Lower lobe of right lung (tissue), 2 donors: ENCODE results near the gene ITGAE. TPM values are rescaled to one million over a fixed set of nuclear protein-coding genes. Genes with fewer than 3 reads are reported as not detected.

ENCODE experiments used
- ATAC-seq, 2 donors: fragments of 200-7000 bp; cut with Tn5 transposase; one replicate each; pipeline ENCODE4 v1.9.1; 2020 to 2022; ENCODE audit warnings: mild to moderate bottlenecking in 2 of 2, moderate library complexity in 2 of 2
- DNase-seq: peaks from one replicate; pipeline ENCODE4 v3.0.0-alpha.2; 2020
- H3K27ac ChIP-seq: fragments of 200-600 bp; one replicate; pipeline ENCODE4 v1.8.0; 2022
- H3K27me3 ChIP-seq: fragments of 200-600 bp; one replicate; pipeline ENCODE4 v1.8.0; 2022; ENCODE audit warnings: low read depth
- H3K36me3 ChIP-seq: fragments of 200-600 bp; one replicate; pipeline ENCODE4 v1.8.0; 2022; ENCODE audit warnings: mild to moderate bottlenecking
- H3K4me1 ChIP-seq: fragments of 200-600 bp; one replicate; pipeline ENCODE4 v1.8.0; 2022
- H3K4me3 ChIP-seq: fragments of 200-600 bp; one replicate; pipeline ENCODE4 v1.8.0; 2022; ENCODE audit warnings: mild to moderate bottlenecking
- H3K9me3 ChIP-seq: fragments of 200-600 bp; one replicate; pipeline ENCODE4 v1.8.0; 2022
- intact Hi-C: fragments of 100-400 bp; cut with DNase I; formaldehyde crosslinking; loops from one replicate; pipeline ENCODE4 v1.11.0; 2022
- long read RNA-seq: library from polyadenylated mRNA; unstranded; transcript quantifications from one replicate; pipeline ENCODE4 v2.0.0, GENCODE V29; 2021
- total RNA-seq: library from RNA; stranded (reverse); fragmentation: NEBNext Ultra II Directional; extraction: Animal tissue kit (Norgen Biotek cat#: 25700); gene quantifications from one replicate; pipeline ENCODE4 v1.2.1, GENCODE V29; 2021
- TF ChIP-seq, protein P1 (sequence below): fragments of 200-600 bp; IDR thresholded peaks from one replicate; pipeline ENCODE4 v1.8.0; 2022; ENCODE audit warnings: antibody characterized with exemption, mild to moderate bottlenecking
- donor health status: DM: no; HTN: yes; CAD: no; lungs with severe emphysema.

The ITGAE gene, protein sequence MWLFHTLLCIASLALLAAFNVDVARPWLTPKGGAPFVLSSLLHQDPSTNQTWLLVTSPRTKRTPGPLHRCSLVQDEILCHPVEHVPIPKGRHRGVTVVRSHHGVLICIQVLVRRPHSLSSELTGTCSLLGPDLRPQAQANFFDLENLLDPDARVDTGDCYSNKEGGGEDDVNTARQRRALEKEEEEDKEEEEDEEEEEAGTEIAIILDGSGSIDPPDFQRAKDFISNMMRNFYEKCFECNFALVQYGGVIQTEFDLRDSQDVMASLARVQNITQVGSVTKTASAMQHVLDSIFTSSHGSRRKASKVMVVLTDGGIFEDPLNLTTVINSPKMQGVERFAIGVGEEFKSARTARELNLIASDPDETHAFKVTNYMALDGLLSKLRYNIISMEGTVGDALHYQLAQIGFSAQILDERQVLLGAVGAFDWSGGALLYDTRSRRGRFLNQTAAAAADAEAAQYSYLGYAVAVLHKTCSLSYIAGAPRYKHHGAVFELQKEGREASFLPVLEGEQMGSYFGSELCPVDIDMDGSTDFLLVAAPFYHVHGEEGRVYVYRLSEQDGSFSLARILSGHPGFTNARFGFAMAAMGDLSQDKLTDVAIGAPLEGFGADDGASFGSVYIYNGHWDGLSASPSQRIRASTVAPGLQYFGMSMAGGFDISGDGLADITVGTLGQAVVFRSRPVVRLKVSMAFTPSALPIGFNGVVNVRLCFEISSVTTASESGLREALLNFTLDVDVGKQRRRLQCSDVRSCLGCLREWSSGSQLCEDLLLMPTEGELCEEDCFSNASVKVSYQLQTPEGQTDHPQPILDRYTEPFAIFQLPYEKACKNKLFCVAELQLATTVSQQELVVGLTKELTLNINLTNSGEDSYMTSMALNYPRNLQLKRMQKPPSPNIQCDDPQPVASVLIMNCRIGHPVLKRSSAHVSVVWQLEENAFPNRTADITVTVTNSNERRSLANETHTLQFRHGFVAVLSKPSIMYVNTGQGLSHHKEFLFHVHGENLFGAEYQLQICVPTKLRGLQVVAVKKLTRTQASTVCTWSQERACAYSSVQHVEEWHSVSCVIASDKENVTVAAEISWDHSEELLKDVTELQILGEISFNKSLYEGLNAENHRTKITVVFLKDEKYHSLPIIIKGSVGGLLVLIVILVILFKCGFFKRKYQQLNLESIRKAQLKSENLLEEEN
- 35.4 TPM for total RNA-seq
- long read RNA-seq, transcript ITGAE-201 (31 exons, 3,858 nt) = minor isoform, 8 of 45 reads
- long read RNA-seq, transcript ITGAE-207 (4 exons, 672 nt) = major isoform, 13 of 45 reads
- long read RNA-seq, partial matches to known transcripts = 8 of 45 reads
- long read RNA-seq, other reads (novel, unspliced or antisense) = 14 of 45 reads

DNA sequence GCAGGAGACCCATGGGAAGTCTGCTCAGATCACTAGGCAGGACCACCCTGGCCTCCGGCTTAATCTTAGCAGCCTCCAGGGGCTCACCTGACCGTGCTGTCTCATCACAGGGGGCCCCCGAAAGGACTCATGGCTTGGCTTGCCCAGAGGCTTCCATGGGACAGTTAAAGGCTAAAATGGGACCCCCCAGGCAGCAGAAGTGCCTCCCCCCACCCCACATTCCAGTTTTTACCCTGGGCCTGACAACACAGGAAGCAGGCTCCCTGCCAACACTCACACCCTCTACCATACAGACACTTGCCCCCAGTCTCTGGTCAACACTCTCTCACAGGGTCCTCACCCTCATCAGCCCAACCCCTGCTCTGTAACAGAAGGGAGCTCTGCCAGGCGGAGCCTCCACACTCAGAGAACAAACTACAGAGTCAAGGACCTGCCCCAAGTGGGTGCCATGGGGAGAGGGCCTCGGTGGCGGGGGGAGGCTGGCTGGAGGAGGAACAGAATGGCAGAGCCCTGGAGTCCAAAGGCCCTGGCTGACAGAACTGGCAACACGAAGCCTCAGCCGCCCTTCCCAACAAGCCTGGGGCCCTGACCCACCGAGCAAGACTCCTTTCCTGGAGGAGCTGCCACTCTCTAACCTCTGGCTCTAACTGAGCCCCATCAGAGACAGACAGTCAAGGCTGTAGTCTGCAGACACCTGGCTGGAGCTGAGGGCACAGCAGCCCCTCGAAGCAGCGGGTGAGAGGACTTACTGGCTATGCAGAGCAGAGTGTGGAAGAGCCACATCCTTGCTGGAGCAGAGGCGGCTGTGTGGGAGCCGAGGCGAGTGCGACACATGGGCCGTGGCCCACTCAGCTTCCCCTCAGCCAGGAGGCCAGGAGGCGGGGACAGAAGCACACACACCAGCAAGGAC, at the start of gene ITGAE:
Gene ITGAE (minus strand): TSS at position 827 of the 910 bp plus-strand sequence. CDS start 44 bp downstream, at position 783.
- Histone ChIP-seq H3K4me3 (peak within 1 kb of the TSS; percentile 17), H3K9me3 (no peaks in the 10 kb centered on the region), H3K27me3 (no peaks in the 10 kb centered on the region), H3K27ac (peak within 1 kb of the TSS; percentile 49), H3K4me1 (peaks cover 44% of the 10 kb centered on the region), H3K36me3 (no peaks in the 10 kb centered on the region)
- TF ChIP-seq, protein P1, sequence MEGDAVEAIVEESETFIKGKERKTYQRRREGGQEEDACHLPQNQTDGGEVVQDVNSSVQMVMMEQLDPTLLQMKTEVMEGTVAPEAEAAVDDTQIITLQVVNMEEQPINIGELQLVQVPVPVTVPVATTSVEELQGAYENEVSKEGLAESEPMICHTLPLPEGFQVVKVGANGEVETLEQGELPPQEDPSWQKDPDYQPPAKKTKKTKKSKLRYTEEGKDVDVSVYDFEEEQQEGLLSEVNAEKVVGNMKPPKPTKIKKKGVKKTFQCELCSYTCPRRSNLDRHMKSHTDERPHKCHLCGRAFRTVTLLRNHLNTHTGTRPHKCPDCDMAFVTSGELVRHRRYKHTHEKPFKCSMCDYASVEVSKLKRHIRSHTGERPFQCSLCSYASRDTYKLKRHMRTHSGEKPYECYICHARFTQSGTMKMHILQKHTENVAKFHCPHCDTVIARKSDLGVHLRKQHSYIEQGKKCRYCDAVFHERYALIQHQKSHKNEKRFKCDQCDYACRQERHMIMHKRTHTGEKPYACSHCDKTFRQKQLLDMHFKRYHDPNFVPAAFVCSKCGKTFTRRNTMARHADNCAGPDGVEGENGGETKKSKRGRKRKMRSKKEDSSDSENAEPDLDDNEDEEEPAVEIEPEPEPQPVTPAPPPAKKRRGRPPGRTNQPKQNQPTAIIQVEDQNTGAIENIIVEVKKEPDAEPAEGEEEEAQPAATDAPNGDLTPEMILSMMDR = no peak
- peak; percentile 69 for DNase-seq
- intact Hi-C loops = no loop called here
- ATAC-seq = peak; percentile 6 to 32

GRCh38 chr17:3848229-3848835, 47.3 kb upstream of the ITGAE start:
- intact Hi-C loops = no loop called here
- no peak overlapping the region for H3K27ac ChIP-seq
- peaks cover 13% of the 10 kb centered on the region for H3K36me3 ChIP-seq
- DNase-seq (no peak), ATAC-seq (no peak)
- H3K9me3 ChIP-seq = no peaks in the 10 kb centered on the region
- H3K4me1 ChIP-seq = peaks cover 16% of the 10 kb centered on the region
- TF ChIP-seq, protein P1 = no peak
- H3K4me3 ChIP-seq = no peak overlapping the region
- H3K27me3 ChIP-seq = no peaks in the 10 kb centered on the region

- H3K36me3 ChIP-seq = peaks cover 24% of the 10 kb centered on the region
- intact Hi-C loops = no loop called here
- H3K9me3 ChIP-seq = no peaks in the 10 kb centered on the region
- TF ChIP-seq, protein P1 = no peak
- no peak overlapping the region for H3K27ac ChIP-seq
- ATAC-seq = no peak
- H3K4me3 ChIP-seq = no peak overlapping the region
- H3K4me1 ChIP-seq = peaks cover 16% of the 10 kb centered on the region
- H3K27me3 ChIP-seq = no peaks in the 10 kb centered on the region
- no peak for DNase-seq
Observed at GRCh38 chr17:3847165-3847670, 46.2 kb upstream of the ITGAE start.

- Histone ChIP-seq H3K9me3 (no peaks in the 10 kb centered on the region), H3K4me1 (peaks cover 16% of the 10 kb centered on the region), H3K27ac (no peak overlapping the region), H3K4me3 (peak overlapping the region; percentile 87), H3K27me3 (no peaks in the 10 kb centered on the region), H3K36me3 (peaks cover 28% of the 10 kb centered on the region)
- no peak for ATAC-seq
- intact Hi-C loops = no loop called here
- no peak for DNase-seq
- TF ChIP-seq, protein P1 = no peak
Observed at GRCh38 chr17:3846437-3847164, 45.6 kb upstream of the ITGAE start.
